HG02610 (cell line): ENCODE results near the gene RASSF1.

Source experiments
- ATAC-seq: cut with Tn5 transposase; IDR thresholded peaks from one replicate; pipeline ENCODE4 v1.9.1; 2021; ENCODE audit warnings: mild to moderate bottlenecking, moderate library complexity; ENCODE audit not compliant: unreplicated experiment

The RASSF1 gene

DNA sequence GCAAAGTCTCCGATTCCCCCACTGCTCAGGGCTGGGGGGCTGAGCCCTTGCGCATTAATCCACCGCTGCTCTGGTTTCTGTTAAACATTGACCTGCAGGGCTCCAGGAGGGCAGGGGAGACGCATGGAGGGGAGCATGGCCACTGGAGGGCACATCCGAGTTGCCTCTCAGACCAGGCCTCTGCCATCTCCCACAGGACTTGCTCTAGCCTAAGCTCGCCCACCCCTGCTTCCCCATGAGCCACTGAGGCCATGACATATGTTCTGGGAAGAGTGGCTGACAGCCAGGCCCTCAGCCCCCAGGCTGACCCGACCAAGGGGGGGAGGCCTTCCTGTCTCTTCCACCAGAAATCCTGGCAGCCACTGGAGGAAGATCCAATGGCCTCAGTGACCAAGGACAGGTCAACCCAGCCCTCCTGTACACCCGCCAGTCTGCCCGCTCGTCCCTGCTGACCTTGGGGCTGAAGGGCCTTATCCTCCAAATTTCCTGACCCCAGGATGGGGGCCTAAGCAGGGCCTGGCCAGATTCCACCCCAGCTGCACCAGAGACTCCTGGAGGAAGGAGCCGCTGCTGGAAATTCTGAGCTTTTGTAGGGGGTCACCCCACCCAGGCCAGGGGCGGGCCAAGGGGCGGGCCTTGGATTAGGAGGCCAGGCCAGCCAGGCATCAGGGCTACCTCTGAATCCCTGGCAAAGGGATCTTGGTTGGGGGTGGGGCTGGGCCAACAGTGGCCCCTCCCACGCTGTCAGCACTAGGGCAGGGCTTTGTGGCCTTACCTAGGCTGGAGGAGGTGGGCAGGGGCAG is 37.4 kb downstream of the RASSF1 start, which contains the start of gene HYAL1:
Gene HYAL1, minus strand, starts transcription at position 562 of the 803 bp plus-strand sequence. CDS start 618 bp downstream, outside the sequence.
- ATAC-seq, result no peak

DNA sequence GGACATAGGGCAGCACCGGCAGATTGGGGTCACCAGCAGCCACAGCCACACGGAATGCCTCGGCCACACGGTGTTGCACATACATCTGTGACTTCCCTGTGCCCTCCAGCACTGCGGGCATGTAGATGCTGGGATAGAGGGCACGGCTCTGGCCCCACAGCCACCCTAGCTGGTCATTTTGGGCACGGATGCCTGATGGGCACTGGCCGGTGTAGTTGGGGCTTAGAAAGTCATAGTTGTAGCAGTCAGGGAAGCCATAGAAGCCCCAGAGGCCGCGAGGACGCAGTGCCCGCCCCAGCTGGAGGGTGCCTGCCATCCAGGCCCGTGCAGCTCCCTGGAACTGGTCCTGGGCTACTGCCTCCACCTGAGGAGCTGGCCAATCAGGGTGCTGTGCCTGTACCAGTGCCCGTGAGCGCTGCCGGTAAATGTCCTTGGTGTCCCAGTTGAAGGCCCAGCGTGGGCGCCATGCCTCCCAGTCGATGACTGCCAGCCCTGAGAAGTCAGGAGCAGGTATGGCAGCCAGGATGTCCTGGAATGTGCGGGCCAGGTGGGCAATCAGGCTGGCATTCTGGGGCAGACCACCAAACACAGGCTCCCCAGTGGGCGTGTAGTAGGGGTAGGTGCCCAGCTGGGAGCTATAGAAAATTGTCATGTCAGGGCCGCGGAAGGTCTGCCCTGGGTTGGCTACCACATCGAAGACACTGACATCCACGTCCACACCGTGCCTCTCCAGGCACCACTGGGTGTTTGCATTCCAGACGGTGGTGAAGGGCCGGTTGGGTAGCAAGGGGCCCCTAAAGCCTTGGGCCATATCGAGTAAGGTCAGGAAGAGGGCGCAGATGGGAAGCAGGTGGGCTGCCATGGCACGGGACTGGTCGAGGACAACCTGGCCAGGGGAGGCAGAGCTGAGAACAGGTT is 38.3 kb downstream of the RASSF1 start:
- no peak for ATAC-seq

DNA sequence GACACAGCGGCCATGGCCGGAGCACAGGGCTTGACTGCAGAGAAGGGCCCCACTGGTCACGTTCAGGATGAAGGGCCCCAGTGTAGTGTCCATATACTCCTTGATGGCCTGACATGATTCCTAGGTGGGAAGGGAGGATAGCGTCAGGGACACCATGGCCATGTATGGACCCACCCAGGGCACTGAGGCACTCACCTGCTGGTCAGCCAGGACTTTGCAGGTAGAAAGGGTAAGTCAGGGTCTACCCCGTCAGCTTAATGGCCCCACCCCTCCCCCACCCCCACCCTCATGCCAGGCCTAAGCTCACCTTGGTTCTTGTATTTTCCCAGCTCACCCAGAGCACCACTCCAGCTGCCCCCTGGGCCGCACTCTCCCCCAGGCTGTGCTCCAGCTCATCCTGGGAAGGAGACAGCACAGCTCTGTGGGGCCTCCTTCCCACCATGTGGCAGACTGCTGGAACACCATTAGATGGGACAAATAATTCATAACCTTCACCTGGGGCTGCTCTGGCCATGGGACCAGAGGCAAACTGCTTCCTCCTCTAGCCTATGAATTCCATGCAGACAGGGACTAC is 39.9 kb downstream of the RASSF1 start:
- no peak for ATAC-seq

DNA sequence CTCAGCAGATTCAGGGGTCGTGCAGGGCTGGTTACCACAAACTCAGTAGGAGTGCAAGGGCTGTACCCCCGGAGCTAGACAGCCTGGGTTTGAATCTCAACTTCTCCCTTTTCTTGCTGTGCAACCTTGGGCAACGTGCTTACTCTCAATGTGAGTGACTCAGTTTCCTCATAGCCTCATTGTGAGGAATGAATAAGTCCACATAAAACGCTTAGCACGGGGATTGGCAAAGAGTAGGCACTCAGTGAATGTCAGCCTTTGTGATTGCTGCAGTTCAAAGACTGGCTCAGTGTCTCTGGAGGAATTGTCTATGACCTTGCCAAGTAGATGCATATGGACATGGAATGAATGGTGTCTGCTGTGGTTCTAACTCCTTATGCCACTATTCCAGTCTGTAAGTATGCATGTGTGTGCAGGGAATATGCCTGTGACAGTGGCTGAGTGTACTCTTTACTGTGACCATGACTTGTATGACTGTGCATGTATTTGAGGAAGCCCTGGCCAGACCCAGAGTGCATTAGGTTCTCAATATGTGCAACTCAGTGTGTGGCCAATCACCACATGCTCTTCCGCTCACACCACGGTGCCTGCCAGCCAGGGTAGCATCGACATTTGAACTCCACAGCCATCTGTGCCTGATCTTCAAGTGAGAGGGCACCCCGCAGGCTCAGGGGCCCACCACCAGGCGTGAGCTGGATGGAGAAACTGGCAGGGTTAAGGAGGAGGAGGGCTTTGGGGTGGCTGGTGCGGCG is 40.5 kb downstream of the RASSF1 start:
- ATAC-seq, result no peak

DNA sequence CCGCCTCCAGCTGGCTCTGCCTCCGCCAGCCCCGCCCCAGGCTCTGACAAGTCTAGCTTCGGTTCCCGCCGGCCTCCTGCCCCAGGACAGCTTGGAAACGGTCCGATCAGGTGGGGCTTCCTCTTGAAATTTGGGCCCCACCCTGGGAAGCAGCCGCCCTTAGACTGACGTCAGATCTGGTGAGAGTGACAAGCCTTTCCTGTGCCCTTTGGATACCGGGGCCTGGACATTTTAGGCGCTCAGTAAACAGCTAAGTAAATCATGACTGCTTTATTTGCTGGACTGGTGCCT is 41.1 kb downstream of the RASSF1 start:
- no peak for ATAC-seq

DNA sequence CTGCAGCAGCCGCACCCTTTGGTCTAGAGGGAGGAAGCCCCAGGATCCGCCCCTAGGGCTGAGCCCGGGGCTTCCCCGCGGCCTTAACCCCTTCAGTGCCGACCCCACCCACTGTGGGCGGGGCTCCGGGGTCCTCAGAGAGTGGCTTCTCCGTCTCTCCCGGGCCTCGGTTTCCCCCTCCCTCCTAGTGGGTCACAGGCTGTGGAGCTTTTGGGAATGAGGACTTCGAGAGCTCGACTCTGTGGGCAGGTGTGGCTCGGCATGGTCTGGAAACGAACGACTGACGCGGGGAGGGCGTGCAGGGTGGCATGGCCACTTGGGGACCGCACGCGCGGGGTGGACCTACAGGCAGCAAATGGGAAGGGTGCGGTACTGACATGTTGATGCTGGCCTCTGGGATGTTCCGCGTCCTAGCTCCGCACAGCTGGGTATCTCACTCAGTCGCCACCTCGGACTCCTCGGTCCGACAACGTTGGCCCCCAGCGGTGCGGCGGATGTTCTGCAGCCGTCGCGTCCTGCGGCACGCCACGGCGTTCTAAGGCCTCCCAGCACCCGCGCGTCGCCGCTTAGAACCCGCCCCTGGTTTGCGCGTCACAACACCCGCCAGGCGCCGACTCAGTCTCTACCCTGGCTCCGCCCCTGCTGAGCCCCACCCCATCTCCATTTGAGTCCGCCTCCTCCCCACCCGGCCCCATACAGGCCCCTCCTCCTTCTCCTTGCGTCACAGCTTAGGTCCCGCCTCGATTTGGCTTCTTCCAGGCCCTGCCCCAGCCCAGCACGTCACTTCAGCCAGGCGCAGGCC is 41.6 kb downstream of the RASSF1 start, which contains the start of the genes HYAL3 and NAA80:
Gene HYAL3, minus strand, starts transcription at position 570 of the 802 bp plus-strand sequence. CDS start 3,803 bp downstream, outside the sequence.
Gene NAA80, minus strand, starts transcription at position 570 of the 802 bp plus-strand sequence. CDS start 1,942 bp downstream, outside the sequence.
- ATAC-seq, result peak; percentile 86

DNA sequence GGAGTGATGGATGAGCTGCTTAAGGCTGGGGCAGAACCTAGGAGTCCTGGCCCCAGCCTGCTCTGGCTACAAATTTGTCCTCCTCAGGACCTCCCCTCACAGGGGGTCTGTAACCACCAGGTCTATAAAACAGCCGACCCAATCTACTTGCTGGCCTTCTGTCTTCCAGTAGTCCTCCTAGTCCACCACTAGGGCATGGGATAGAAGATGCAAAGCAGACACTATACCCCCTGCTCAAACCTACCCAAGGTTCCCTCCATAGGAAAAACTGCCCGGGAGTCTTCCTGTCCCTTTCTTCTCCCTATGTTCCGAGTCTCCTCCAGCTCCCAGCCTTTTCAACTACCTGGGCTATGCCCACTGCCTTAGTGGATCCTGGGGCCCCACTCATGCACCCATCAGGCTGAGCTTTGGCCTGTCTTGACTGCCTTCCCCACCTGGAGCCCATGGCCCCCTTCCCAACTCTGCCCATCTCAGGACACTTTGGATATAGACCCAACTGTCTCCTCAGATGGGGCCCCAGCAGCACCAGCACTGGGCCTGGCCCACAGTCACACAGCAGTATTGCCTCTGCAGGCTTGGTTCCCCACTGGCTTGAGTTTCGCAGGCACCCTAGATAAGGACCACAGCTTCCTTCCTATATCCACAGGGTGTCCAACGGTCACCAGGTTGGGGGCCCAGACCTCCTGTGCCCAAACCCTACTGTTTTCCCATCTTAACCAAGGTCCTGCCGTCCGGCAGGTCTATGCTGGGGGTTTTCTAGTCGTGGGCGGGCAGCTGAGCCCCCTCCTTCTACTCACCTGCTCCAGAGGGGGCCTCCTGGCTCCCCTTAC is 42.5 kb downstream of the RASSF1 start:
- no peak for ATAC-seq

DNA sequence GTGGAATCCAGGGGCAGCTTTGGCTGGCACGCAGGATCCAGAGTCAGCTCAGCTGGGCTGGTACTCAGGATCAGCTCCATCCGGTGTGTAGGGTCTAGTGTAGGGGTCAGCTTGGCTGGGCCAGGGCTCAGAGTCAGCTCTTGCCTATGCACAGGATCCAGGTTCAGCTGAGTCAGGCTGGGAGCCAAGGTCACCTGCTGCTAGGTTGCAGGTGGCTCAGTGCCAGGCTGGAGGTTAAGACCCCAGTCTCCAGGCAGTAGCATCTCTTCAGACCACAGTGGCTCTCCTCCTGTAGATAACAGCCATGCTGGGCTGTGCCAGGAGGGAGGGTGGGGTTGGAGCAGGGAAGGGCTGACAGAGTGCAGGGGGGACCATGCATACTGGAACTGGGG is 43.3 kb downstream of the RASSF1 start:
- no peak for ATAC-seq

DNA sequence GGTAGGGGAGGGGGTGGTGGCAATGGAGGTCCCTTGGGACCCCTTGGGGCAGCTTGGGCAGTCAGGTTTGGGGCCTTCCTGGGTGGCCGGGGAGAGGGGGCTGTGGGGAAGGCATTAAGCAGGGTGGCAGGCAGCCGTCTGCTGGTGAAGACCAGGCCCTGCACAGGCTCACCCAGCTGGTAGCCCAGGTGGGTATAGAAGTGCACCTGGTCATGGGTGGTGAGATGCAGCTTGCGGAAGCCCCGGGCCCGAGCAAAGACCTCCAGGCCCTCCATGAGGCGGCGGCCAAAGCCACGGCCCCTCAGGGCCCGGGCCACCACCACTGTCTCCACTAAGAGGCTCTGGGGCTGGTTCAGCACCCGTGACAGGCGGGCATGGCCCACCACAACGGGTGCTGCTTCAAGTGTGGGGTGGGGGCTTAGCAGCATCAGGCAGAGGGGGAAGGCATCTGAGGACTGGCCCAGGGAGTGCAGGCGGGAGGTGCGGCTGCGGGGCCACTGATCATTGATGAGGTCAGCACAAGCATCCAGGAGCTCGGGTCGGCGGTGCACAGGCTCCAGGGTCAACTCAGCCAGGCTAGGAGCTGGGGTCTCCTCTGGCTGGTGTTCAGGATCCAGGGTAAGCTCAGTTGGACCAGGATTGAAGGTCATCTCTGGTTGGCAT is 43.8 kb downstream of the RASSF1 start:
- ATAC-seq, result no peak

DNA sequence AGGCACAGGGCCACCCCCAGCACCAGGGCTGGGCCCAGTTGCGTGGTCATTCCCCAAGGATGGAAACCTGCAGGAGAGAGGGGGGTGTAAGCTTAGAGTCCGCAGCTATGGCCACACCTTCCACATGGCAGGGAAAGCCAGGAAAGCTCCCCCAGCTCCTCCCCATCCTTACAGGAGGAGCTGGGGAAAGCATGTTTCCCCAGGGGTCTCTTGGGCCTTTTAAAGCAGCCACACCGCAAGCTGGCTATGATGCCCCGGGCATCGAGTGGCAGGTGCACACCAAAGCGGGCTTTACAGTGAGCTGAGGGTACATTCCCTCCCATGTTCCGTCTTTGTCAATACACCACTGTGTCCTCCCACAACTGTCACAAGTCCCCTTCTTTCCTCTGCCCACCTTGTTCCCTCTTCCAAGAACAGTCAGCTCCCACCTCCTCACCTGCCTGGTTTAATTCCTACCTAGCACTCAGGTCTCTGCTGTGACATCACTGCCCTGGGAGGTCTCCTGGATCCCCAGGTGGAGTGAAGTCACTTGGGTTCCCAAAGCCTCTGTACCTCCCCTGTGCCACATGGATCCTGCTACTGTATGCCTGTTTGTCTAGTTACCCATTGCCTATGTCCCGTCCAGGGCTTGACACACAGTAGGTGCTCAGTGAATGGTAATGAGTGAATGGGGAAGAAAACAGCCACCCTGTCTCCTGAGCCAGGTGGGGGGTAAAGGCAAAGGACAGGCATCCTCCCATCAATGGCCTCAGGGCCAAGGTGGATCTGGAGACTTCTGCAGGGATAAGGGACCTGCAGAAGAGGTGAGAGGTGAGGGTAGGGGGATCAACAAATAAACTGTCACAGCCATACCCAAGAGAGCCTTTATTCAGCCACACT is 44.8 kb downstream of the RASSF1 start:
- ATAC-seq, result no peak

DNA sequence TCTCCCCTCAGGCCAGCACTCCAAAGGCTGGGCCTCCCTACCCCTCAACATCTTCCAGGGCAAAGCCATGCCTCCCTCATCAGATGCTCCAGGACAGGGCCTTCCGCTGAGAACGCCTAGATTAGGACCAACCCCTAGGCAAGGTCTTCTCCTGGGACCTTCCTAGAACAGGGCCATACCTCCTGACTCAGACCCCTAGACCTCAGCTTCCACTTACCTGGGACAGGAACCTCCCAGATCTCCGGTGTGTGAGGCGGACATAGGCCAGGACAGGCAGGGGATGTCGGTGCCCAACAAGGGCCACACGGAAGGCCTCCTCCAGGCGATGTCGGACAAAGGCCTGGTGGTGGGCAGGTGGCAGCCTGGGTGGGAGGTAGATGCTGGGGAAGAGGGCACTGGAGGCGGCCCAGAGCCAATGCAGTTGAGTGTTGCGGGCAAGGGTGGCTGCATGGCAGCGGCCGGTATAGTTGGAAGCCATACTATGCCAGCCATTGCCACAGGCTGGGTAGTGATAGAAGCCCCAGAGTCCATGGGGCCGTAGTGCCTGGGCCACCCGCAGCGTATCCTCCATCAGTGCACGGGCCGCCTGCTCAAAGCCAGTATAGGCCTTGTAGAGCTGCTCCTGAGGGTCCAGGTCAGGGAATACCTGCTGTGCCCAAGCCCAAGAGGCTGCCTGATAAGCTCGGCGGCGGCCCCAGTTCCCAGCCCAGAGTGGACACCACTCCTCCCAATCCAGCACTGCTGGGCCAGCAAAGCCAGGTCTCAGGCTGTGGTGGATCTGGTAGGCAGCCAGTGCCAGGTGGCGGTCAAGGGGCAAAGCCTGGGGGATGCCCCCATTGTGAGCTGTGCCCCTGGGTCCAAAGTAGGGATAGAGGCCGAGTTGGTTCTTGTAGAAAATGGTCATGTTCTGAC is 45.9 kb downstream of the RASSF1 start:
- no peak for ATAC-seq

DNA sequence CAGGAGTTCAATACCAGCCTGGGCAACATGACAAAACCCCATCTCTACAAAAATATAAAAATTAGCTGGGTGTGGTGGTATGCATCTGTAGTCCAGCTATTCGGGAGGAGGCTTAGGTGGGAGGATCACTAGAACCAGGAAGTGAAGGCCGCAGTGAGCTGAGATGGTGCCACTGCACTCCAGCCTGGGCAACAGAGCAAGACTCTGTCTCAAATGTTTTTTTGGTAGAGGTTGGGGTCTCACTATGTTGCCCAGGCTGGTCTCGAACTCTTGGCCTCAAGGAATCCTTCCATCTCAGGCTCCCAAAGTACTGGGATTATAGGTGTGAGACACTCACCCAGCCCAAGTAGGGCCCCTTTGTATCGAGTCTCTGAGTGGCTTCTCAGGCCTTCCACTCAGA is 46.5 kb downstream of the RASSF1 start:
- ATAC-seq, result no peak

DNA sequence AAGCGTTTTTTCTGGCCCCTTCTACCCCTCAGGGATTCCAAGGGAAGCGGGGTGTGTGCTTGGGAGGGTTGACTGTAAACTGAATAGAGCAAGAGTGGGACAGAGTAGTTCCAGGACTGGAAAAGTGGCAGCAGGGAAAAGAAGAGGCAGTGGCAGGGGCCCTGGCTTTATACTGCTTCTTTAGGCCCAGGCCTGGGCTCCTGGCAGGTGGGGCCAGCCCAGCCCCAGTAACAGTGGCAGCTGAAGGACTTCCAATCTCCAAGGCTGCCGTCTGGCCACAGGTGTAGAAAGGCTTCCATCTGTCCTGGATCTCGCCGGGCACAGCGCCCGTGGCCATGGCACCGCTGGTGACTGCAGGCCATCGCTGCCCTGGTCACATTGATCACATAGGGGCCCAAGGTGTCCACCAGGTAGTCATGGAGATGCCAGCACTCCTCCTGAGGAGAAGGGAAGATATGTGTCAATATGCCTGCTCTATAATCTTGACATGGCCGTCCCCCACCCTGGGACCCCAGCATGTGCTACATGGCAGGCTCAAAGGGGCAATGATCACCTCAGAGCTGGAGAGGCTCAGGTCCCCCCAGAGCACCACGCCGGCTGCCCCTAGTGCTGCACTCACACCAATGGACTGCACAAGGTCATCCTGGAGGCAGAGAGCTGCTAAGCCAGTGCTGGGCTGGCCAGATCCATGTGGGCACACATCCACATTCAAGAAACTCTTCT is 47.4 kb downstream of the RASSF1 start:
- no peak for ATAC-seq

DNA sequence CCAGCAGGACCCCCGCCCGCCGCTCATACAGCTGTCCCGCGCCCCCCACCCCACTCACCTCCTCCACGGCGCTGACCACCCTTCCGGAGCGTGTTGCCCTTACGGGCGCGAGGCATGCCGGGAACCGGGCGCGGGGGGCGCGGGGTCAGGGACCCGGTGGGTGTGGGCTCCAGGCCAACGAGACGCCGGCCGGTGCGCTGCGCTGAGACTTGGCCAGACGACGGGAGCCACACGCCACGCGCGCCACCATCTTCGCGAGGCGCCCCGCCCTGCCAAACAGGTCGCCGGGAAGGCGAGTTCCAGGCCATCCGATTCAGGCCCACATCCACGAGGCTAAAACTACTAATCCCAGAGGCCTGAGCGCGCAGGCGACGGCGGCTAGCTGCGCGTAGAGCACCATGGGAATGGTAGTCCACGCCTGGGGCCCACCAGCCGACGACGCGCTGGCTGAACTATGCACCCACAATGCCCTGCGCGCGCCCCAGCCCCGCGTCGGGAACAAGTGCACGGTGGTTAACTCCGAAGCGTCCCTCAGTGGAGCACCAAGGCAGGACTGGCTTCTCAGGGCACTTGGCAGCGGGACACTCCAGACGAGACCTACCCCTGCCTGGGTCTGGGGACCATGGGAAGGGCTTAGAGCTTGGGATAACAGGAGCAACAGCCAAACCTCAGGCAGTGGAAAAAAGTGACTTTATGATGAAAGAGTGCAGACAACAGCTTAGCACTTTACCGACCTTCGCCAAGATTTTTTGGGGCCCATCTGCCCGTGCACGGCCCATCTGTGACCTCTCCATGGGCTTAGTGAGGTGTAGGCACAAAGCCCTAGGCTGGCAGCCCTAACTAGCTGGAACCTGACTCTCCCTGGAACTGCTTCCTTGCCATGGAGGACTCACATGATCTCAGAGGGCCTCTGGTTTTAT is 48.2 kb downstream of the RASSF1 start, which contains the start of gene IFRD2:
Gene IFRD2, minus strand, starts transcription at position 271 of the 920 bp plus-strand sequence. Its CDS starts 155 bp downstream, at position 116.
- ATAC-seq, result peak; percentile 93
